RWPE2 (cell line): ENCODE results near the gene SLC25A14.
"Not testable (repeated sequence)": the region's sequence is repeated elsewhere in the genome, so short reads cannot be mapped to it uniquely, and the experiment has no call there.

Experiments used
- ATAC-seq: fragments of 200-7000 bp; cut with Tn5 transposase; 3 replicates; pipeline ENCODE4 v1.9.1; 2021; ENCODE audit warnings: low read depth
- DNase-seq: peaks from one replicate; pipeline ENCODE4 v3.0.0-alpha.2; 2020; ENCODE audit warnings: low spot score
- H3K27ac ChIP-seq: fragments of 450-650 bp; 2 replicates; pipeline ENCODE4 v1.5.1; 2017; ENCODE audit warnings: mild to moderate bottlenecking; ENCODE audit not compliant: poor library complexity, severe bottlenecking
- H3K27me3 ChIP-seq: fragments of 250-450 bp; sonication (Bioruptor Pico); 2 replicates; pipeline ENCODE4 v1.5.1; 2021; ENCODE audit warnings: mild to moderate bottlenecking, moderate library complexity; ENCODE audit not compliant: insufficient read depth, poor library complexity, severe bottlenecking
- H3K36me3 ChIP-seq: fragments of 250-450 bp; sonication (Bioruptor Pico); 2 replicates; pipeline ENCODE4 v1.5.1; 2020; ENCODE audit warnings: low read depth, mild to moderate bottlenecking, moderate library complexity
- H3K4me1 ChIP-seq: fragments of 250-450 bp; sonication (Bioruptor Pico); 2 replicates; pipeline ENCODE4 v1.5.1; 2021; ENCODE audit warnings: mild to moderate bottlenecking, moderate library complexity; ENCODE audit not compliant: insufficient read depth, poor library complexity, severe bottlenecking
- H3K4me3 ChIP-seq: fragments of 250-450 bp; sonication (Bioruptor Pico); 2 replicates; pipeline ENCODE4 v1.5.1; 2021; ENCODE audit warnings: mild to moderate bottlenecking, moderate library complexity; ENCODE audit not compliant: severe bottlenecking
- H3K9me3 ChIP-seq: fragments of 250-450 bp; sonication (Bioruptor Pico); 2 replicates; pipeline ENCODE4 v1.5.1; 2021; ENCODE audit warnings: mild to moderate bottlenecking, moderate library complexity; ENCODE audit not compliant: severe bottlenecking
- TF ChIP-seq, protein P1 (sequence below): fragments of 450-650 bp; IDR thresholded peaks from one replicate; pipeline ENCODE4 v1.5.1; 2017; ENCODE audit warnings: mild to moderate bottlenecking, moderate library complexity; ENCODE audit not compliant: poor library complexity, severe bottlenecking

SLC25A14 gene

DNA sequence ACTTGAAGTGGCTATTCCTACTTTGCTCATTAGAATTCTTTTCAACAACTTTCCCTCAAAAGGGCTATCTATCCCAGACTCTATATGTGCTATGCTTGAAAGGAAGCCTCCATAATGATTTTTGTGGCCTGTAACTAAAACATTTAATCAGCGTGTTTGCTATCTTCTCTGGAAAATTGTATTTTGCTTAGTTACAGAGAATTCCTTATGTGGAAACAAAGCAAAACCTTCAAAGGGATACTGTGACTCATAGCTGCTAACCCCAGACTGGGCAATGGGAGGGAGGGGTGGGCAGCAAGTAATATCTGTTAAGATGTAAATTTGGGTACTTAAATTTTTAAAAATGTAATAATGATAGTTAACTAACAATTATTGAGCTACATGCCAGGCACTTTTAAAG, 3.7 kb downstream of the SLC25A14 start:
- H3K4me1 ChIP-seq: no peaks in the 10 kb centered on the region
- no peaks in the 10 kb centered on the region for H3K9me3 ChIP-seq
- no peak for ATAC-seq
- TF ChIP-seq, protein P1, sequence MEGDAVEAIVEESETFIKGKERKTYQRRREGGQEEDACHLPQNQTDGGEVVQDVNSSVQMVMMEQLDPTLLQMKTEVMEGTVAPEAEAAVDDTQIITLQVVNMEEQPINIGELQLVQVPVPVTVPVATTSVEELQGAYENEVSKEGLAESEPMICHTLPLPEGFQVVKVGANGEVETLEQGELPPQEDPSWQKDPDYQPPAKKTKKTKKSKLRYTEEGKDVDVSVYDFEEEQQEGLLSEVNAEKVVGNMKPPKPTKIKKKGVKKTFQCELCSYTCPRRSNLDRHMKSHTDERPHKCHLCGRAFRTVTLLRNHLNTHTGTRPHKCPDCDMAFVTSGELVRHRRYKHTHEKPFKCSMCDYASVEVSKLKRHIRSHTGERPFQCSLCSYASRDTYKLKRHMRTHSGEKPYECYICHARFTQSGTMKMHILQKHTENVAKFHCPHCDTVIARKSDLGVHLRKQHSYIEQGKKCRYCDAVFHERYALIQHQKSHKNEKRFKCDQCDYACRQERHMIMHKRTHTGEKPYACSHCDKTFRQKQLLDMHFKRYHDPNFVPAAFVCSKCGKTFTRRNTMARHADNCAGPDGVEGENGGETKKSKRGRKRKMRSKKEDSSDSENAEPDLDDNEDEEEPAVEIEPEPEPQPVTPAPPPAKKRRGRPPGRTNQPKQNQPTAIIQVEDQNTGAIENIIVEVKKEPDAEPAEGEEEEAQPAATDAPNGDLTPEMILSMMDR: no peak
- no peaks in the 10 kb centered on the region for H3K36me3 ChIP-seq
- DNase-seq: no peak
- H3K27me3 ChIP-seq: no peaks in the 10 kb centered on the region
- no peak overlapping the region for H3K27ac ChIP-seq
- no peak overlapping the region for H3K4me3 ChIP-seq

DNA sequence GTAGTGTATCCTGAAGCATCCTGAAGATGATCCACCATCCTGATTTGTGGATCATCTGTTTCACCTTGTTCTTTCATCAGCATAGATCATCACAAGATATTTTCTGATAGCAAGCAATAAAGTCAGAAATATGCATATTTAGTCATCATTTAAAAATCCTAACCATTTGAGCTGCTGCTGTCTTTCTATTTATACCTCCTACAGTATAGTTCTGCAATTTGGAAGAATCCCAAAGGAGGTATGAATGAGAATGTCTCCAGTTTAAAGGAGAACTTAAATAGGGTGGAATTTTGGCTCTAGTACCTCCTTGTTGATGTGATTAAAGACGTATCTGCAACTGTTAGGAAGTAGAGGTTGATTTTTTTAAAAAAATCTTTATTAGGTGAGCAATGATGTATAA, 7.6 kb downstream of the SLC25A14 start:
- Histone ChIP-seq H3K36me3 (no peaks in the 10 kb centered on the region), H3K9me3 (no peaks in the 10 kb centered on the region), H3K4me1 (no peaks in the 10 kb centered on the region), H3K27me3 (no peaks in the 10 kb centered on the region), H3K4me3 (no peak overlapping the region), H3K27ac (no peak overlapping the region)
- no peak for ATAC-seq
- DNase-seq: no peak
- TF ChIP-seq, protein P1: no peak

DNA sequence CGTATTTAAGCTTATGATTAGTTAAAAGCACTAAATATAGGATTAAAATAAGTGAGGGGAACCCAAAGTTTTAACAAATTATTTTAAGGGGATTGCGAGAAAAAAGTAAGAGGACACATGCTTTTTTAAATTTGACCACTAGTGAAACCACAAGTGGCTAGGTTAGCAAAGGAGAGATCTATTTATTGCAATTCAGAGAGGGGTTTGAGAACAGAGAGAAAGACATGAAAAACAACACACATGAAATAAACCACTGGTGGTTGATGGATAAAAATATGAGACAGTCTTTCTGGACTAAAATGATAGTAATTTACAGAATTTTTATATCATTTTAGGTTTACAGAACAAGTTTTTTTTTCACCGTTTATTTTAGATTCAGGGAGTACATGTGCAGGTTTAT, 11.8 kb downstream of the SLC25A14 start:
- no peaks in the 10 kb centered on the region for H3K4me1 ChIP-seq
- H3K9me3 ChIP-seq: no peaks in the 10 kb centered on the region
- H3K36me3 ChIP-seq: no peaks in the 10 kb centered on the region
- H3K27me3 ChIP-seq: no peaks in the 10 kb centered on the region
- no peak overlapping the region for H3K27ac ChIP-seq
- DNase-seq: no peak
- TF ChIP-seq, protein P1: no peak
- no peak for ATAC-seq
- no peak overlapping the region for H3K4me3 ChIP-seq

DNA sequence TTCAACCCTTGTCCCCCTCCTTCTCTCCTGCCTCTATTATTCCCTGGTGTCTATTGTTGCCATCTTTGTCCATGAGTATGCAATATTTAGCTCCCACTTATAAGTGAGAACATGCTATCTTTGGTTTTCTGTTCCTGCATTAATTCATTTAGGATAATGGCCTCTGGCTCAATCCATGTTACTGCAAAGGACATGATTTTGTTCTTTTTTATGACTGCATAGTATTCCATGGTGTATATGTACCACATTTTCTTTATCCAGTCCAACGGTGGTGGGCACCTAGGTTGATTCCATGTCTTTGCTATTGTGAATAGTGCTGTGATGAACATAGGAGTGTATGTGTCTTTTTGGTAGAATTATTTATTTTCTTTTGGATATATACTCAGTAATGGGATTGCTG, 12.3 kb downstream of the SLC25A14 start:
- DNase-seq, ATAC-seq, H3K27me3 ChIP-seq, H3K36me3 ChIP-seq, H3K9me3 ChIP-seq, H3K4me3 ChIP-seq, H3K4me1 ChIP-seq, H3K27ac ChIP-seq: not testable (repeated sequence)

DNA sequence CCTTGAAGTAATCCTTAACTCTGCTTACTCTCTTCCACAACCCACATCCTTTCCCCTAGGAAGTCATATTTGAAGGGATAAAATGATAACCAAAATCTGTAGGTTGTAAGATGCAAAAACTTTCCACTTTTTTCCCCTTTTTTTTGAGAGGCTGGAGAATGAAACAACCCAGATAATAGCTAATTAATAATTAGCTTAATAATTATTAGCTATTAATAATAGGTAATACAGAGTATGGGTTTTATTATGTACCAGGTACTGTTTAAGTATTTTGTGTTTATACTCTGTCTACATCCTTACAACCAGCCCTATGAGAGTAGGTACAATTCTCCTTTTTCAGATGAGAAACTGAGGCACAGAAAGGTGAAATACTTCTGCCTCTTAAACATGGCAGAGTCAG, 36.4 kb downstream of the SLC25A14 start:
- DNase-seq (no peak), ATAC-seq (no peak)
- Histone ChIP-seq H3K9me3 (no peaks in the 10 kb centered on the region), H3K27me3 (no peaks in the 10 kb centered on the region), H3K4me3 (no peak overlapping the region), H3K4me1 (no peaks in the 10 kb centered on the region), H3K27ac (no peak overlapping the region), H3K36me3 (no peaks in the 10 kb centered on the region)
- TF ChIP-seq, protein P1: no peak
